Heart left ventricle (tissue), 16 donors: Measurements from ENCODE around the gene SLC12A3. TPM values are rescaled to one million over a fixed set of nuclear protein-coding genes. Genes with fewer than 3 reads are reported as not detected.

Experiments
- ATAC-seq, 4 donors: fragments of 200-7000 bp; cut with Tn5 transposase; one replicate each; pipeline ENCODE4 v1.9.1; 2020 to 2022; ENCODE audit warnings: moderate library complexity in 4 of 4, mild to moderate bottlenecking in 3 of 4, moderate number of reproducible peaks in 1 of 4
- DNase-seq, 5 donors: peaks; one replicate each; pipeline ENCODE4 v3.0.0-alpha.2; 2020
- H3K27ac ChIP-seq, 12 donors: fragments of 200-600 bp; sonication (generic) in 4 of 12; one replicate each; pipeline versions ENCODE4 v1.5.0 to v1.8.0; 2016 to 2022; ENCODE audit warnings: mild to moderate bottlenecking in 2 of 12
- H3K27me3 ChIP-seq, 9 donors: fragments of 200-600 bp; sonication (generic) in 2 of 9; one replicate each; pipeline versions ENCODE4 v1.5.1 to v1.8.0; 2016 to 2022; ENCODE audit warnings: mild to moderate bottlenecking in 3 of 9
- H3K36me3 ChIP-seq, 9 donors: fragments of 200-600 bp; sonication (generic) in 2 of 9; one replicate each; pipeline versions ENCODE4 v1.5.0 to v1.8.0; 2018 to 2022; ENCODE audit warnings: mild to moderate bottlenecking in 2 of 9
- H3K4me1 ChIP-seq, 12 donors: fragments of 200-600 bp; sonication (generic) in 4 of 12; one replicate each; pipeline versions ENCODE4 v1.5.0 to v1.8.0; 2016 to 2022; ENCODE audit warnings: mild to moderate bottlenecking in 3 of 12
- H3K4me3 ChIP-seq, 12 donors: fragments of 200-600 bp; sonication (generic) in 4 of 12; one replicate each; pipeline versions ENCODE4 v1.5.0 to v1.8.0; 2017 to 2022; ENCODE audit warnings: mild to moderate bottlenecking in 9 of 12, moderate library complexity in 4 of 12
- H3K9me3 ChIP-seq, 12 donors: fragments of 200-600 bp; sonication (generic) in 4 of 12; one replicate each; pipeline versions ENCODE4 v1.5.0 to v1.8.0; 2016 to 2022; ENCODE audit warnings: mild to moderate bottlenecking in 1 of 12
- POLR2A ChIP-seq, 2 donors: fragments of 450-650 bp; IDR thresholded peaks; one replicate each; pipeline ENCODE4 v1.6.1; 2017; ENCODE audit warnings: antibody characterized with exemption in 2 of 2, mild to moderate bottlenecking in 2 of 2, moderate library complexity in 2 of 2
- WGBS, 4 donors: extraction: QIAGEN DNeasy Blood & Tissue Kit in 2 of 4; methylation state at CpG; one replicate each; pipeline versions ENCODE4 v1.1.5 to v1.1.7; 2013 to 2018; 5-methylcytosine and 5-hydroxymethylcytosine counted together
- intact Hi-C, 10 donors: fragments of 100-400 bp; cut with DNase I; formaldehyde crosslinking; loops; one replicate each; pipeline versions ENCODE4 v1.11.1 to v1.14.2; 2022
- polyA plus RNA-seq, 2 donors: library from polyadenylated mRNA; stranded (reverse); fragments of 200-250 nt; gene quantifications; one replicate each; pipeline ENCODE4 v1.2.3, GENCODE V29; 2013
- total RNA-seq, 9 donors: library from RNA; depleted of rRNA in 2 of 9; stranded (reverse); fragments of >200 nt in 2 of 9; fragmentation: NEBNext Ultra II Directional in 3 of 9; extraction: Animal tissue kit (Norgen Biotek cat#: 25700) in 3 of 9; gene quantifications; one replicate each; pipeline versions ENCODE4 v1.1.0 to v1.2.4, GENCODE V29; 2016 to 2023
- TF ChIP-seq, protein P1 (sequence below), 12 donors: fragments of 200-600 bp; sonication (generic) in 4 of 12; IDR thresholded peaks; one replicate each; pipeline versions ENCODE4 v1.5.0 to v1.8.0; 2018 to 2022; ENCODE audit warnings: antibody characterized with exemption in 12 of 12, mild to moderate bottlenecking in 5 of 12
- donor health status: ischemic (EF 13 %, LVEDD 7.1; RV severe dilation, severe dysfunction).
- donor health status: healthy with polysubstance abuse.
- donor health status: DM: no; HTN: yes; CAD: no.
- donor health status: DM: no; HTN: no; CAD: no.
- donor health status: ischemic (EF 25% LVEDD 6.9; RV normal size, moderate dysfunction).
- donor health status: ischemic (EF 25% LVEDD 5.7; RV mildly dilated, moderate dysfunction).
- donor health status: healthy.
- donor health status: DM: yes; HTN: yes; CAD: no.
- donor health status: ischemic (EF 35%, LVEDD 5.7; RV mildly dilated, moderate dysfunction).
- donor health status: nonischemic (EF 11% LVEDD 7.7; RV severe dilation, severe dysfunction).
- donor health status: DM: yes; HTN: yes; CAD: no.
- donor health status: PGD.
- donor health status: ischemic (EF 29% LVEDD 5.4; RV normal size, mild dysfunction).
- donor health status: nonischemic (EF 23%, LVEDD 6.1; RV moderate dilation, normal function).

The SLC12A3 gene
- total and polyA plus RNA-seq, 11 donors = 0.08 TPM; not detected in 10

DNA sequence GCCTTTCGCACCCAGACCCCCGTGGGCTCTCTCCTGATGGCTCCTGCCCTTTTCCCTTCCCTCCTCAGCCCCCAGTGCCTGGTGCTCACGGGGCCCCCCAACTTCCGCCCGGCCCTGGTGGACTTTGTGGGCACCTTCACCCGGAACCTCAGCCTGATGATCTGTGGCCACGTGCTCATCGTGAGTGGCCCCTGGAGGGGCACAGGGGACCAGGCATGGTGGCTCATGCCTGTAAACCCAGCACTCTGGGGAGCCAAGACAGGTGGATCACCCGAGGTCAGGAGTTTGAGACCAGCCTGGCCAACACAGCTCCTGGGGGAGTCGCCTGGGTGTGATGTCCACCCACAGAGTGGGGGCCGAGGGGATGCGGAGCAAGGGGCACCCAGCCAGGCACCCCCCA is 21.3 kb downstream of the SLC12A3 start:
- WGBS, 4 donors = 85 to 92% (median 86%) methylated on average over 12 of the region's 12 CpGs
- H3K9me3 ChIP-seq = no peaks in the 10 kb centered on the region
- no peak overlapping the region for H3K27ac ChIP-seq
- TF ChIP-seq, protein P1, sequence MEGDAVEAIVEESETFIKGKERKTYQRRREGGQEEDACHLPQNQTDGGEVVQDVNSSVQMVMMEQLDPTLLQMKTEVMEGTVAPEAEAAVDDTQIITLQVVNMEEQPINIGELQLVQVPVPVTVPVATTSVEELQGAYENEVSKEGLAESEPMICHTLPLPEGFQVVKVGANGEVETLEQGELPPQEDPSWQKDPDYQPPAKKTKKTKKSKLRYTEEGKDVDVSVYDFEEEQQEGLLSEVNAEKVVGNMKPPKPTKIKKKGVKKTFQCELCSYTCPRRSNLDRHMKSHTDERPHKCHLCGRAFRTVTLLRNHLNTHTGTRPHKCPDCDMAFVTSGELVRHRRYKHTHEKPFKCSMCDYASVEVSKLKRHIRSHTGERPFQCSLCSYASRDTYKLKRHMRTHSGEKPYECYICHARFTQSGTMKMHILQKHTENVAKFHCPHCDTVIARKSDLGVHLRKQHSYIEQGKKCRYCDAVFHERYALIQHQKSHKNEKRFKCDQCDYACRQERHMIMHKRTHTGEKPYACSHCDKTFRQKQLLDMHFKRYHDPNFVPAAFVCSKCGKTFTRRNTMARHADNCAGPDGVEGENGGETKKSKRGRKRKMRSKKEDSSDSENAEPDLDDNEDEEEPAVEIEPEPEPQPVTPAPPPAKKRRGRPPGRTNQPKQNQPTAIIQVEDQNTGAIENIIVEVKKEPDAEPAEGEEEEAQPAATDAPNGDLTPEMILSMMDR (IDR thresholded peaks at IDR 0.05) = no peak
- no peak for TF ChIP-seq POLR2A (IDR thresholded peaks at IDR 0.05)
- no peaks in the 10 kb centered on the region for H3K4me1 ChIP-seq
- DNase-seq (no peak), ATAC-seq (no peak)
- H3K27me3 ChIP-seq = no peaks in the 10 kb centered on the region
- no peaks in the 10 kb centered on the region for H3K36me3 ChIP-seq
- H3K4me3 ChIP-seq = no peak overlapping the region
- intact Hi-C loops = no loop called here

DNA sequence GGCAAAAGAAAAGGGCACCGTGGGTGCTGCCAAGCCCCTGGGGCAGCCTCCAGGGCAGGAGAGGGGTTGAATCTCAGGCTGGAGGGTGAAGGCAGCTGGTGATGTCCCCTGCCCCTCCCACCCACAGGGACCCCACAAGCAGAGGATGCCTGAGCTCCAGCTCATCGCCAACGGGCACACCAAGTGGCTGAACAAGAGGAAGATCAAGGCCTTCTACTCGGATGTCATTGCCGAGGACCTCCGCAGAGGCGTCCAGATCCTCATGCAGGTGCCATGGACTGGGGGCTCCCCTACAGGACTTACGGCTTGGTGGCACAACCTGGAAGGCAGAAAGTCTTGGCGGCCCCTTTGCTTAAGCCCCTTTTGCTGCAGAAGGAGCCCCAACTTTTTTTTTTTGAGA is 21.8 kb downstream of the SLC12A3 start:
- Histone ChIP-seq H3K27me3 (no peaks in the 10 kb centered on the region), H3K9me3 (no peaks in the 10 kb centered on the region), H3K36me3 (no peaks in the 10 kb centered on the region), H3K4me1 (no peaks in the 10 kb centered on the region), H3K27ac (no peak overlapping the region), H3K4me3 (no peak overlapping the region)
- WGBS, 4 donors = 85 to 93% (median 86%) methylated on average over 3 to 9 of the region's 9 CpGs
- DNase-seq = no peak
- intact Hi-C loops = no loop called here
- ATAC-seq = no peak
- TF ChIP-seq POLR2A (IDR thresholded peaks at IDR 0.05) = no peak
- TF ChIP-seq, protein P1 (IDR thresholded peaks at IDR 0.05) = no peak

DNA sequence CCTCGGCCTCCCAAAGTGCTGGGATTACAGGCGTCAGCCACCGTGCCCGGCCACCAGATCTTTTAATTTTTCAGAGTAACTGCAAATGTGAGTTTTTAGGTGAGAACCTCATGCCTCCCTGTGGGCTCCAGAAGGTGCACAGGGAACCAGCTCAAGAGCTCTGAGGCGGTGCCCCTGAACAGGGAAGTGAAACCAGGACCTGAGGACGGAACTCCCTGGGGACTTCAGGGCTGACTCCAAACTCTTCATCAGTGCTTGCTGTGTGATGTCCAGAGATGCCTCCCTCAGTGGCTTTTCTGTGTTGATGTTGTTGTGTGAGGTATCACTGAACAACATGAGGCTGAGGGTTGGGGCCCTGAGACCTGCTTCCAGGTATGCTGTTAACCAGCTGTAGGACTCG is 23.8 kb downstream of the SLC12A3 start:
- Histone ChIP-seq H3K27ac (no peak overlapping the region), H3K27me3 (no peaks in the 10 kb centered on the region), H3K4me1 (no peaks in the 10 kb centered on the region), H3K36me3 (no peaks in the 10 kb centered on the region), H3K9me3 (no peaks in the 10 kb centered on the region), H3K4me3 (no peak overlapping the region)
- DNase-seq (peak in 1 of 5 donors; percentile 36), ATAC-seq (no peak)
- TF ChIP-seq, protein P1 (IDR thresholded peaks at IDR 0.05) = no peak
- no peak for TF ChIP-seq POLR2A (IDR thresholded peaks at IDR 0.05)
- intact Hi-C loops = no loop called here
- 79 to 92% (median 90%) methylated on average over 7 of the region's 7 CpGs for WGBS, 4 donors

DNA sequence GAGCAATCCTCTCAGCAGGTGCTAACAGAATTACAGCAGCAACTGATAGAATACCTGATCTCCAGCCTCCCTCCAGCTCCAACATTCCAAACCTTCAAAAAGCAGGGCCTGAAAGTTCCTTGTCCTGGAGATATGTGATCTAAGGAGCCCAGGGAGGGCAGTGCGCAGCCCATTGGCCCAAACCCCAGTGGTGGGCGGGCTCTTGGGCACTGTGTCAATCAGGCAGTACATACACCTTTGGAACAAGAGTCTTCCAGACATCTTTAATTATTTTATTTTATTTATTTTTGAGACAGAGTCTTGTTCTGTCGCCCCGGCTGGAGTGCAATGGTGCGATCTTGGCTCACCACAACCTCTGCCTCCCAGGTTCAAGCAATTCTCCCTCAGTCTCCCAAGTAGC is 24.2 kb downstream of the SLC12A3 start:
- no peaks in the 10 kb centered on the region for H3K36me3 ChIP-seq
- no peak overlapping the region for H3K4me3 ChIP-seq
- no peak for ATAC-seq
- no peaks in the 10 kb centered on the region for H3K27me3 ChIP-seq
- intact Hi-C loops = no loop called here
- no peaks in the 10 kb centered on the region for H3K9me3 ChIP-seq
- no peak for DNase-seq
- H3K27ac ChIP-seq = no peak overlapping the region
- no peaks in the 10 kb centered on the region for H3K4me1 ChIP-seq
- 94 to 98% (median 96%) methylated on average over 5 of the region's 5 CpGs for WGBS, 4 donors
- no peak for TF ChIP-seq POLR2A (IDR thresholded peaks at IDR 0.05)
- TF ChIP-seq, protein P1 (IDR thresholded peaks at IDR 0.05) = no peak
